ENCODE results near the gene INHBE.
"Not testable (repeated sequence)": the region's sequence is repeated elsewhere in the genome, so short reads cannot be mapped to it uniquely, and the experiment has no call there.

Gene INHBE

GRCh38 chr12:57500213-57500612 is 45.1 kb downstream of the INHBE start:
- DNase-seq = no peak

- DNase-seq = not testable (repeated sequence)
Observed at GRCh38 chr12:57502311-57502969, 47.3 kb downstream of the INHBE start.

GRCh38 chr12:57506541-57506940 is 51.4 kb downstream of the INHBE start:
- not testable (repeated sequence) for DNase-seq
